C4-2B (cell line): ENCODE results near the gene CFAP299.

Experiments used
- H3K27ac ChIP-seq: fragments of 450-650 bp; 2 replicates; pipeline ENCODE4 v1.5.1; 2017
- ZFX ChIP-seq: fragments of 450-650 bp; IDR thresholded peaks from 2 replicates; pipeline ENCODE4 v1.6.1; 2017
- TF ChIP-seq, protein P1 (sequence below): fragments of 450-650 bp; conservative IDR thresholded peaks from 2 replicates; pipeline ENCODE4 v1.5.1; 2017; ENCODE audit warnings: mild to moderate bottlenecking

The CFAP299 gene

DNA sequence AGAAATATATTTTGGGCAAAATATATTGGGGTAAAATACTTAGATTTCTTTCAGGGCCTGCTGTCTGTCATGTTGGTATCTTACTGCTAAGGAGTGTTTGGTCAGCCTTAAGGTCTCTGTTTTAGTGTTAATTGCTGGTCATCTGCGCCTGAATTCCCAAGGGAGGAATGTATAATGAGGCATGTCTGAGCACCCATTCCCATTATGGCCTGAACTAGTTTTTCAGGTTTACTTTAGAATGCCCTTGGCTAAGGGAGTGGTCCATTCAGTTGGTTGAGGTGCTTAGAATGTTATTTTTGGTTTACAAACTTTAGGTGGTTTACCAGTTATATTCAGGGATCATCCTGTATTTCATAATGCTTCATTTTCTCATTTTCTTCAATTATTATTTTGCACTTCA is 125.9 kb downstream of the CFAP299 start:
- TF ChIP-seq, protein P1, sequence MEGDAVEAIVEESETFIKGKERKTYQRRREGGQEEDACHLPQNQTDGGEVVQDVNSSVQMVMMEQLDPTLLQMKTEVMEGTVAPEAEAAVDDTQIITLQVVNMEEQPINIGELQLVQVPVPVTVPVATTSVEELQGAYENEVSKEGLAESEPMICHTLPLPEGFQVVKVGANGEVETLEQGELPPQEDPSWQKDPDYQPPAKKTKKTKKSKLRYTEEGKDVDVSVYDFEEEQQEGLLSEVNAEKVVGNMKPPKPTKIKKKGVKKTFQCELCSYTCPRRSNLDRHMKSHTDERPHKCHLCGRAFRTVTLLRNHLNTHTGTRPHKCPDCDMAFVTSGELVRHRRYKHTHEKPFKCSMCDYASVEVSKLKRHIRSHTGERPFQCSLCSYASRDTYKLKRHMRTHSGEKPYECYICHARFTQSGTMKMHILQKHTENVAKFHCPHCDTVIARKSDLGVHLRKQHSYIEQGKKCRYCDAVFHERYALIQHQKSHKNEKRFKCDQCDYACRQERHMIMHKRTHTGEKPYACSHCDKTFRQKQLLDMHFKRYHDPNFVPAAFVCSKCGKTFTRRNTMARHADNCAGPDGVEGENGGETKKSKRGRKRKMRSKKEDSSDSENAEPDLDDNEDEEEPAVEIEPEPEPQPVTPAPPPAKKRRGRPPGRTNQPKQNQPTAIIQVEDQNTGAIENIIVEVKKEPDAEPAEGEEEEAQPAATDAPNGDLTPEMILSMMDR: no peak
- TF ChIP-seq ZFX: no peak
- no peak overlapping the region for H3K27ac ChIP-seq

DNA sequence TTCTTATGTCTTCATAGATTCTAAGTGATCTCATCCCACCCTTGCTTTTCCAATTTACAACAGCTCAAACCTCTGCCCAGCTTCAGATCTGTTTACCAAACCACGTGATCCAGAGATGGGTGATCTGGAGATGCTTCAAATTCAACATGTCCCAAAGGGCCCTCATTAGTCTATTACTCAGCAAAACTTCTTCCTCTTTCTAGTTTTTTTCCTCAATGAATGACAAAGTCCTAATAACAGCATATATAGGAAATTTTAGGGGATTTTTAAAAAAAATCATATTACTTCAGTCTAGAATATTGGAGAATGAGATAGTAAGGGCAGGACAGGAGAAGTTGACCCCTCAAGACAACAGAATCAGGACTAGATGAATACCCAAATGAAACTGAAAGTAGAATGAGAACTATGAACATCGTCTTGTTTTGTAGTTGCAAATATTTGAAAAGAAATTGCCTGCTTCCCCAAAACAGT is 127.1 kb downstream of the CFAP299 start:
- no peak overlapping the region for H3K27ac ChIP-seq
- TF ChIP-seq, protein P1: no peak
- TF ChIP-seq ZFX: no peak

DNA sequence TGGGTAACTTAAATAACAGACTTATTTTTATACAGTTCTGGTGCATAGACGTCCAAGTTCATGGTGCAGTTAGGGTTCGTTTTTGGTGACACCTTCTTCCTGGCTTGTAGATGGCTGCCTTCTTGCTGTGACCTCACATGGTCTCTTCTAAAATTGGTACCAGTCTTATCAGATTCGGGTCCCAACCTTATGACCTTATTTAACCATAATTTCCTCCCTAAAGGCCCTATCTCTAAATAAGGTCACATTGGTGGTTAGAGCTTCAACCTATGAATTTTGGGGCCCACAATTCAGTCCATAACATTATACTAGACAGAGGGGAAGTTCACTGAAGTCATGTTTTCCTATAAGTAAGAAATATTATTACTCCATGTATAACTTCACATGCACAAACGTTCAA is 128.0 kb downstream of the CFAP299 start:
- TF ChIP-seq, protein P1: no peak
- TF ChIP-seq ZFX: no peak
- H3K27ac ChIP-seq: no peak overlapping the region

DNA sequence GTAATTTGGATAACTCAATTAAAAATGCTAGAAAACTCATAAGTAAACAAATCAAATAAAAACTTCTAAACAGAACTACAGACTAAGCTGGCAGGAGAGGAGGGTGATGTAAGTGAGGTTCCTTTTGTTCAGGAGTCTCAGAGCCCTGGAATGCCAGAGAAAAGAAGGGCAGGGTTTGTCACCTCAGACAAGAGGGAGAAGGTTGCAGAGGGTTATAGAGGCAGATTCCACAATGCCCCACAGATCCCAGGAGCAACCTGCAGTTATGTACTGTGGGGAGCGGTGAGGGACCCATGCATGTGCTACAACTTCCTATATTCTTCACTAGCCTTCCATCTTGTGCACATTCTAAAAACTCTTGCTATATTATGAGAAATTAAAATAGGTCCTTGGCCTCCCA is 129.7 kb downstream of the CFAP299 start:
- H3K27ac ChIP-seq: no peak overlapping the region
- no peak for TF ChIP-seq ZFX
- TF ChIP-seq, protein P1: no peak

DNA sequence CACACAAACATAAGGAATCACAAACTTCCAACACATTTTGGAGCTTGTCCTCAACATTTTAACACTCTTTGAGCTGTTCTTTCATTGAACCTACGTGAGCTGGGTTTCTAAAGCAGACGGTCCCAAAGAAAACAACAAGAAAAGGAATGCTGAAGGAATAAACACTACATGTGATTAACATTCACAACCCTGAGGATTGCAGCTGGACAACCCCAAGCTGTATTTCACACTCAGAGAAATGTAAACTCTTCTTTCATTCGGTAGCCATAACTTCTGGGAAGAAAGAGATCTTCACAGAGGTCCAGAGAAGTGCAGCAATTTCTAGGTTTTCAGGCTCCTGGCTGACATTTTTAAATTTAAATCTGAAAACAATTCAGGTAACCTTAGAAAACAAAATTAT is 130.2 kb downstream of the CFAP299 start:
- H3K27ac ChIP-seq: no peak overlapping the region
- no peak for TF ChIP-seq ZFX
- TF ChIP-seq, protein P1: no peak

DNA sequence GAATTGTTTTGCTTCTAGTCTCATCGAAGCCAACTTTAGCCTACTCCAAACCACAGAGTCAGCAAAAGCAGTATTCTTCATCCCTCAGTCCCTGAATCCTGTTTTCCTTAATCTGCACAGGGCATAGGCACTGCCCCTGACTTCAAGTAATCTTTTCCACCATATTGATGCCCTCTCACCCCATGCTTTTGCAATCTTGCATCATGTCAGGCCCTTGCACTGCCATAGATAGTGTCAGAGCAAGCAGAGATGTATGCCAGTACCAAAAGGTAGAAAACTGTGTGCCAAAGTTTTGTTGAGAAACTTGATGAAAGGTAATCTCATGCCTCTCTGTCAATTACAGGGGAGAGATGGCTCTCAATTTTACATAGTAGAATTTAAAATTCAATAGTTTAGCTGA is 131.1 kb downstream of the CFAP299 start:
- no peak overlapping the region for H3K27ac ChIP-seq
- TF ChIP-seq, protein P1: no peak
- no peak for TF ChIP-seq ZFX

DNA sequence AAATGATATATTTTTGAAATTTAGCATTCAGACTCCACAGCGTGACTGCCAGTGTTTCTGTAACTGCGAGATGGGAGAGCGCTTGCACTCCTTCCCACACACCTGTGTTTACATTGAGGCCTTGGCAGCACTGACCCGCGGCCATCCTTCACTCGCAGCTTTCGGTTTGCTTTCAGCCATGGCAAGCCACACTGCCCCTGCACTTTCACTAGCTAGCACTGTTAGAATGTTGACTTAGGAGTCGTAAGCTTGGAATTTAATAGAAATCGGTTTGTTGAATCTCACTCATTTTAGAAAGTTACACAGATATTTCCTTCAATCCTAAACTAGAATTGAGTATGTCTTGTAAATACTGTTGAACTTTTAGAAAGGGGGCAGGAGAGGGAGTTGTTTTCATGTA is 136.2 kb downstream of the CFAP299 start:
- TF ChIP-seq ZFX: no peak
- TF ChIP-seq, protein P1: no peak
- H3K27ac ChIP-seq: no peak overlapping the region
